ENCODE measurements around the gene GPX6.
A peak's percentile ranks its signal among the peaks of the same experiment; 100 is the strongest.
"Not testable (repeated sequence)": the region's sequence is repeated elsewhere in the genome, so short reads cannot be mapped to it uniquely, and the experiment has no call there.

The GPX6 gene

GRCh38 chr6:28525496-28526039 is 10.0 kb upstream of the GPX6 start, which contains the start of gene GPX5:
TSS of gene GPX5 (plus strand) at chr6:28525881. CDS start at chr6:28526014, 133 bp downstream.
- DNase-seq (ENCODE audit: low read depth): no peak

GRCh38 chr6:28523241-28523622 is 7.6 kb upstream of the GPX6 start:
- no peak for DNase-seq (ENCODE audit: low read depth)

GRCh38 chr6:28522594-28523240 is 7.1 kb upstream of the GPX6 start:
- DNase-seq (ENCODE audit: low read depth): no peak

GRCh38 chr6:28517964-28518363 is 2.4 kb upstream of the GPX6 start:
- no peak for DNase-seq (ENCODE audit: low read depth)

- not testable (repeated sequence) for DNase-seq (ENCODE audit: low read depth)
Measured at GRCh38 chr6:28512387-28512786, 3.2 kb downstream of the GPX6 start.

GRCh38 chr6:28511628-28512300 is 3.8 kb downstream of the GPX6 start:
- no peak for DNase-seq (ENCODE audit: low read depth)

GRCh38 chr6:28506807-28507475 is 8.7 kb downstream of the GPX6 start:
- DNase-seq (ENCODE audit: low read depth): no peak

GRCh38 chr6:28505733-28506132 is 9.9 kb downstream of the GPX6 start:
- no peak for DNase-seq (ENCODE audit: low read depth)

- not testable (repeated sequence) for DNase-seq (ENCODE audit: low read depth)
Measured at GRCh38 chr6:28502709-28503305, 12.8 kb downstream of the GPX6 start.

GRCh38 chr6:28502136-28502535 is 13.5 kb downstream of the GPX6 start:
- DNase-seq (ENCODE audit: low read depth): not testable (repeated sequence)

- no peak for DNase-seq (ENCODE audit: low read depth)
Measured at GRCh38 chr6:28501259-28501658, 14.3 kb downstream of the GPX6 start.

GRCh38 chr6:28497893-28498292 is 17.7 kb downstream of the GPX6 start:
- no peak for DNase-seq (ENCODE audit: low read depth)

GRCh38 chr6:28497306-28497705 is 18.3 kb downstream of the GPX6 start:
- DNase-seq (ENCODE audit: low read depth): no peak

- DNase-seq (ENCODE audit: low read depth): no peak
Measured at GRCh38 chr6:28496099-28496779, 19.4 kb downstream of the GPX6 start.

GRCh38 chr6:28491984-28492317 is 23.6 kb downstream of the GPX6 start:
- DNase-seq (ENCODE audit: low read depth): no peak

- DNase-seq (ENCODE audit: low read depth): no peak
Measured at GRCh38 chr6:28490205-28490890, 25.2 kb downstream of the GPX6 start.

GRCh38 chr6:28489366-28490204 is 26.0 kb downstream of the GPX6 start:
- peak; percentile 50 for DNase-seq (ENCODE audit: low read depth)

GRCh38 chr6:28488916-28489365 is 26.7 kb downstream of the GPX6 start:
- peak; percentile 64 for DNase-seq (ENCODE audit: low read depth)

- DNase-seq (ENCODE audit: low read depth): no peak
Measured at GRCh38 chr6:28486988-28487742, 28.4 kb downstream of the GPX6 start.

GRCh38 chr6:28486533-28486932 is 29.1 kb downstream of the GPX6 start:
- DNase-seq (ENCODE audit: low read depth): no peak
